NCI-H146 (cell line): ENCODE data around the gene CCR6.

ENCODE experiments used
- DNase-seq: peaks from one replicate; lab custom pipeline; 2025; lab: John Stamatoyannopoulos, UW

Gene CCR6

DNA sequence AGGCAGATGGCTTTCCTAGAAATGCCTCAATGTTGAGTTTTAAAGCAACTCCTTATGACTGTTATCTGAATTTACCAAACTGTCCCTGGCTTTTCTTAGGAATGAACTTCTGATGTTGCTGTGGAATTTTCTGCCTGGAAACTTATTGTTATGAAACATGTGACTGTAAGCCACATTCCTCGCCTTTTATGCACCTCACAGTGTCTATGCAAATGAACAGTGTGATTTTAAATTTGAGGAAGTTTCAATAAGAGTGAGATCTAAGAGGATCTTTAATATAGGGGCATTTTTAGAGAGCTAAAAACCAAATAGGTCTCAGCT, 2.4 kb upstream of the CCR6 start:
- DNase-seq = no peak

DNA sequence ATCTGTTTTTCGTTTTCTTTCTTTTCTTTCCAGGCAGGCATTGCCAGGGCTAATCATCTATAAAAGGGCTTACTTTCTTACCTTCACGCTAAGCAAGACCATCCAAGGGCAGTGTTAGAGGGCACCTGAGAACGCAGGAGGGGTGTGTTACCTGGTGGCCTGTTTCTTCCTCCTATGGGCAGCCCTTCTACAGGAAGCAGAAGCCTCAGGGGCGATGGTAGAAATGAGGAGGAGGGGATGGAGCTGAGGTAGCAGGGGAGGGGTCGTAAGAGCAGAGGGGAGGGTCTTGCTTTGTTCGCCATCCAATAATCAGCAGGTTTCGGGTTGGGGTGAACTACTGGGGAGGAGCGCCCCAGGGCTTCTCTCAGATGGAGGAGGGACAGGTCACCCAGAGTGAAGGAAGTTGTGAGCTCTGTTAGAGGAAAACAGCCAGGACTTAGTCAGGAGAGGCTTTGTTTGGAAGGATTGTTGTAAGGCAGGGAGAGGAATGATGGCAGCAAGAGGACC, 1.5 kb upstream of the CCR6 start:
- no peak for DNase-seq

DNA sequence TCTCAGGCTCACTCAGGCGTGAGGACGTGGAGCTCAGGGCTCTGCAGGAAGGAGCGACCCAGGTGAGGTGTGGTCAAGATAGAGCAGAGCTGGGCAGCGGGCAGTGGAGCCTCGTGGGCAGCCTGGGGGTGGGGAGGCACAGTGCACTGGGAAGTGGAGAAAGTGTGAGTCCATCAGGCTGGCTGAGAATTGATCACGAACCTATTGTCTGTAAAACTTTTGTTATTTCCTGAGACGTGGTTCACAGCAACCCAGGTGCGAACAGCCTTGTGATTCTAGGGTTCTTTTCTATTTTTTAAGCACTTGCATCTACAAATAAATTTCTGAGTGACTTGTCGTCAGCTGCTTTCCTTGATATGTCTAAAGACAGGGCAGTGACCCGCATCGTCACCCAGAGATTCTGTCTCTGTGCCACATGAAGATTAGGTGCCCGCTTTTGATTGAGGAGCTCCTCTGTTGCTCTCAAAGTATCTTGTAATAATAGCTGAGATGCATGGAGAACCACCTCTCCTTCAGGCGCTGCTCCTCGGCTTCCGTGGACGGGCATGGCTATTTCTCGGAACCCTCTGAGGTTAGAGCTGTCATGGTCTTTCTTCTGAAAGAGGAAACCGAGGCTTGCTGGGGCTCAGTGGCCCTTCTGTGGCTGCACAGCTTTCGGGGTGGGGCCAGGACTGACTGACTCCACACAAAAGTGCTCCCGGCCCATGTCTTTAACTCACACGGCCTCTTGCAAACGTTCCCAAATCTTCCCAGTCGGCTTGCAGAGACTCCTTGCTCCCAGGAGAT, 662 bp upstream of the CCR6 start:
- no peak for DNase-seq

DNA sequence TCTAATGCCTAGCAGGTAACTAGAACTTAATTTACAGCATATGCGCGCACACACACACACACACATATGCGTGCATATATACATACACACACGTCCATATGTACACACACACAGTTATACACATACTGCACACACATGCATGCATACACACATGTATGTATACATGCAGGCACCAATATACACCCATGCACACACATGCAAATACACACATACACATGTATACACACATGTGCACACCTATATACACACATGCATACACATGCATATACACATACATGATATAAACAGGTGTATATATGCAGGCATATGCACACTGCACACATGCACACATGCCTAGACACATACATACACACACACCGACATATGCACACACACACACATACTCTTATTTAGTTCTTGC, 1.9 kb downstream of the CCR6 start:
- no peak for DNase-seq

DNA sequence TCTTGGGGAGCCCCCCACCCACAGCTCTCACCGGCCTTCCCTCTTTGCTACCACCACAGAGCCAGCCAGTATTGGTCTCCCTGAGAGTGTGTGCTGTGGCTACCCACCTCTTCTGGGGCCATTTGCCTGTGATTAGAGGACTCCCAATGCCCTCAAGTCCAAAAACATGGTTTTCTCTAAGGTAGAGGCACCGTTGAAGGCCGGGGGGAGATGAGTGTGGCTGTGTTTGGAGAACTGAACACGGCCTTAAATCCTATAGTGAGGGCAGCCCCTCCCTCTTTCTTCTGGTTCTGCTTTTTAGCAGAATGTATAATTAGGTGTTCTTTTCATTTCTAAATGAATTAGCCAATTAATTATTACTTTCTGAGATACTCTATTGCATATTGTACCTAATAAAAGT, 2.5 kb downstream of the CCR6 start:
- no peak for DNase-seq

DNA sequence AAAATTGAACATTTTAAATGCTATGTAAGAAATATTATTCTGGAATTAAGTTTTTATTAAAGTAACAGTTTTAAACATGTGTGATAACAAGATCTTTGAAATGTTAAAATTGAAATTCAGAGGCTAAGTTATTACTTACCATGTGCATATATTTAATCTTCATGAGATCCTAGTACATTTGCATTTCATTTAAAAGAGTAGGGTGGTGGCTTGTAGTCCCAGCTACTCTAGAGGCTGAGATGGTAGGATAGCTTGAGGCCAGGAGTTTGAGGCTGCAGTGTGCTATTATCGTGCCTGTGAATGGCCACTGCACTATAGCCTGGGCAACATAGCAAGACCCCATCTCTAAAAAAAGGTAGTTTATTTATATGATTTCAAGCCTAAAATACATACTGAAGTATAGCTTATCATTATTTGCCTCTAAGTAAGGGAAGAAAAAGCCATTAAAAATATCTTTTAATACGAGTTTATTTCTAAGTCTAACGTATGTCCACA, 3.0 kb downstream of the CCR6 start:
- DNase-seq = no peak

DNA sequence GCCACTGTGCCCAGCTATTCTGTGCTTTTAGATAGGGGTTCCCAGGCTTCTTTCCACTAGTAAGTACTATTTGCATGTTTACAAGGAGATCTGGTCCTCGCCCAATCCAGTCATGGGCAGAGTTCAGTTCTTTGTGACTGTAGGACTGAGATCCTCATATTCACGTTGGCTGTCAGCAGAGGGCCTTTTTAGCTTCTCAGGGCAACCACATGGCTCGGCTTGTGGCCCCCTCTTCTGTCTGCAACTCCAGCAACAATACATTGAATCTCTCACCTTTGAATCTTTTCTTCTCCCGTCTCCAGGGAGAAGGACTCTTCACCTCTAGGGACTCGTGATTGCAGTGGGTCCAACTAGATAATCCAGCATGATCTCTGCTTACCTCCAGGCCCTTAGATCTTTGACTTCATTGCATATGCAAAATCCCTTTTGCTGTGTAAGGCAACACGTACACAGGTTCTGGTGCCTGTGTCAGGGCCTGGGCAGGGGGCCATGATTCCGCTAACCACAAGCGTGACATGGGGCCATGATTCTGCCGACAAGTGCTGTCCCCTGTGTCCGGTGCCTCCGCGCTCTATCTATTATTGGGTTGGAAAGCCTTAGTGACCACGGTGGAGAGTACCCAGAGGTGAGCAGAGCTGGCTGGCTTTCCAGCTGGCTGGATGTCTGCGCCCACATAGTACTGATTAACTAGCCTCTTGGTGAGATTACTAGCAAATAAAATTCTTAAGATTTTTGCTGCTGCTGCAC, 5.1 kb downstream of the CCR6 start:
- no peak for DNase-seq

DNA sequence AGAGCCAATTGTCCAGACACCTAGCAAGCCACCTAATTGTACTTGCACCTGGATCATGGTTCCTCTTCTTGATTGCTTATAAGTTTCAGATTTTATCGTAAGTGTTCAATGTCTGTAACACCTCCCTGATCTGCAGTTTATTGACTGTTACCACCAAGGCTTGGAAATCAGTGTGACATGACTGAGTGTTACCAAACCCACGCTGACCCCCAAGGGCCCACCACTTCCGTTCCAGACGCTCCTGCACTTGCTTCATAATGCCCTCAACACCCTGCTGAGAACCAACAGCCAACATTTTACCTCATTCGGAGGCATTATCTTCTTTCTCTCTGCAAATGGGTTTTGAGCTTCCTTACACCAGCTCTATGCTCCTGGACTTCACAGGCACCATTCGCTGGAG, 6.3 kb downstream of the CCR6 start:
- no peak for DNase-seq

DNA sequence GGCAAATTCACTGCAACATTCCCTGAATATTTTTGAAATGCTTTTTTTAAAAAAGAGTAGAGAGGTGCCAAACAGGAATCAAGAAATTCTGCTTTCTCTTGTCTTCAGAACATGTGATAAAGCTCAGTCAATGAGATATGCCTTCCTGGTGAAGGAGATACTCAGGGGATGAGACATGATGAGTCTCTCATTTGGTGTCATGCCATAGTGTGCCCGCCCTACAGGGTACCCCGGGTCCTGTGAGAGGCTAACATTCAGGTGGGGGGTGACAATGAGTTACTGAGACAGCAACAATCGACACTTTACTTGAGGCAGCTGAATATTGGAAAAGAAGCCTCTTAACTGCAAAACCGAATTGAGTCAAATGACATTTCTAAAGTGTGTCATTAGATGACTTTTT, 6.7 kb downstream of the CCR6 start:
- DNase-seq = no peak

DNA sequence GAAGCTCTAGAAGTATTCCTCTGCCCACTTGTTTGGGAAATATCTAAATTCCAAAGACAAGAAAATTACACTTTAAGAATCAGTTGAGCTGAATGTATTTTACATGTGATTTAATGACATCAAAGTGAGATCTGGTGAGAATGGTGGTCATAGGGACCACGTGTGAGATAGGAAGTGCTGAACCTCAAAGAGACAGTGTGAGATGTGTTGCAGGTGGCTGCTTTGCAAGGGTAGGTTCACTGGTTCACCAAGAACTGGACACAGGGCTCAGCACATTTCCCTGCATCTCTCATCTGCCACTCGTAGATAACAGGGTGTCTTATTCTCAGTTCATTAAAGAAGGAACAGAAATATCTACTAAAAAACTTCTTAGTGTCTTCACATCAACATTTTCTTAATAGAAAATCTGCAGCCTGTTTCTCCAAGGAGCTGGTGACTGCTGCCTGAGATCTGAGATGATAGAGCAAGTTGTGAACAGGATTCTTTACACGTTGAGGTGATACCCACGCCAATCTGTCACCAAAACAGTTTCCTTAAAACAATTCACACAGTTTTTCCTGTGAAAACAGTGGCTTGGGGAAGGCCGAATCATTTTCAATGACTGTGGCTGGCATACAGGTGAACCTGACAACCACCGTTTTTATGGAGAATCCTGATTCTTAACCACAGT, 7.2 kb downstream of the CCR6 start:
- no peak for DNase-seq

DNA sequence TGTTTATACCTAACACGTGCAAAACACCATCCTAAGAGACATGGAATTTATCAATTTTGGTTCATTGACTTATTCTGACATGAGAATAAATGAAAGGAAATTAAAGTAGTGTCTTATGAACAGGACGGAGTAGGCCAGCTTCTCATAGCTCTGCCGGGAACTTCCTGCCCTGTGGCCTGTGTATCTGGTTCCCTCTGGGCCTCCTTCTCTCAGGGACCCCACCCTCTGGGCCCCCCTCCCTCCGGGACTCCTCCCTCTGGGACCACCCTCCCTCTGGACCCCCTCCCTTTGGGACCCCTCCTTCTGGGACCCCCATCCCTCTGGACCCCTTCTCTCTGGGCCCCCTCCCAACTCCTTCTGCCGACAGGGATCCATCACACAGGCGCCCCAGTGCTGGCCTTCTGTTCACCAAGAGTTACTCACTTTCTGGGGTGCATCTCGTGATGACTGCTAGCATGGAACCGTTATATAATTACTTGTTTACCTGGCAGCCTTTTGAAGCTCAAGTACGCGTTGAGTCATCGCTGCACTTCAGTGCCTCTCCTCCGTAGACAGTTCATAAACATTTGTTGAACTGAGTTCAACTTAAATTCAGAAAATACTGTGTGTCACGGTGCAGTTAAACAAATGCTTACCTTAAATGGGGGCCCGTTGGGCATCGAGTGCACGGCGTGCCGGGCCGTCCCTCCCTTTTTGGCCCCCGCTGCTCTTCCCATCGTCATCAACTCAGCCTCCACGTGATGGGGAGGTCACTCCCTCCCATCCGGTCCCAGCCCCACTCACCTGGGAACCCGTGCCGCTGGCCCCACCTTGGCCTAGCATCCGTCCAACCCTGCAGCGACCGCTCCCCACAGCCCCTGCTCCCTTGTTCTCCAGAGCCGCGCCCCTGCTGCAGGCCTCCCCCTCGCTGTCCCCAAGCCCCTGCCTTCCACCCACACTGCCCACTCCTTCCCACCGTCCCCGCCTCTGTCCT, 8.1 kb downstream of the CCR6 start:
- DNase-seq = no peak

DNA sequence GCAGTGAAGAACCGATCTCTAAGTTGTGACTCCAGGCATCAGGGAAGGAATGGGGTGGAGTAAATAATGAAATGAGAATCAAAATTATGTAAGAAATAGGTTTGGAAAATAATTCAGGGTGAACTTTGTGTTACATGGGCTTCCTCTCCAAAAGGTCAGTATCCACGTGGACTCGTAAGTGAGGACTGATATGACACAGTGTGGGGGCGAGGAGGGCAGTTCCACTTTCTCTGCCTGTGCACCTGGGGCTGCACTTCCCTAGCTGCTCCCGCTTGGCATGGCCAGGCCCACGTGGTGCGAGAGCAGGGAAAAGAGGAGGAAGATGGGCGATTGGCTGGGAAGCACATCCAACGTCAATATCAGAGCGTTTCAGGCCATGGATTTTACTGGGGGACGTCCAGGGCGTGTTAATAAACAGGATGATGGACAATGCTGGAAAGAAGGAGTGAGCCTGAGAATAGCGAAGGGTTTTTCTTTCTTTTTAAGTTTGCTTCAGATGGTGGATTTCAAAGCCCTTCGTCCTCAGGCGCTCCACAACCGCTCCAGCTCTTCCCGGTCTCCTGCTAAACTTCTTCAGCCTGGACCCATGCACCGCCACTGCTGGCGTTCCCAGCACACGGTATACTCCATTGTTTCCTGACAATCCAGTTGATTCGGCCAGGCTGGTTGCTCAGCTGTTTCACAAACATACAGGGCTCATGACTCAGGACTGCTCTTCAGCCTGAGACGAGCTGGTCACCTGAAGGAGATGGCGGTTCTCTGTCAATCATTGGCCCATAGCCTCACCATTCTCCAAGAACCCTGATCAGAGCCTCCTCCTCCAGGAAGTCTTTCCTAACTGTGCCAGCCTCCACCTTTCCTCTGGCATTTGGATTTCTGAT, 11.8 kb downstream of the CCR6 start:
- DNase-seq = no peak

DNA sequence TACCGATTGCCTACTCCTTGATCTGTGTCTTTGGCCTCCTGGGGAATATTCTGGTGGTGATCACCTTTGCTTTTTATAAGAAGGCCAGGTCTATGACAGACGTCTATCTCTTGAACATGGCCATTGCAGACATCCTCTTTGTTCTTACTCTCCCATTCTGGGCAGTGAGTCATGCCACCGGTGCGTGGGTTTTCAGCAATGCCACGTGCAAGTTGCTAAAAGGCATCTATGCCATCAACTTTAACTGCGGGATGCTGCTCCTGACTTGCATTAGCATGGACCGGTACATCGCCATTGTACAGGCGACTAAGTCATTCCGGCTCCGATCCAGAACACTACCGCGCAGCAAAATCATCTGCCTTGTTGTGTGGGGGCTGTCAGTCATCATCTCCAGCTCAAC, 13.5 kb downstream of the CCR6 start:
- DNase-seq = no peak

DNA sequence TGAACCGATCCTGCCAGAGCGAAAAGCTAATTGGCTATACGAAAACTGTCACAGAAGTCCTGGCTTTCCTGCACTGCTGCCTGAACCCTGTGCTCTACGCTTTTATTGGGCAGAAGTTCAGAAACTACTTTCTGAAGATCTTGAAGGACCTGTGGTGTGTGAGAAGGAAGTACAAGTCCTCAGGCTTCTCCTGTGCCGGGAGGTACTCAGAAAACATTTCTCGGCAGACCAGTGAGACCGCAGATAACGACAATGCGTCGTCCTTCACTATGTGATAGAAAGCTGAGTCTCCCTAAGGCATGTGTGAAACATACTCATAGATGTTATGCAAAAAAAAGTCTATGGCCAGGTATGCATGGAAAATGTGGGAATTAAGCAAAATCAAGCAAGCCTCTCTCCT, 14.2 kb downstream of the CCR6 start:
- DNase-seq = no peak

DNA sequence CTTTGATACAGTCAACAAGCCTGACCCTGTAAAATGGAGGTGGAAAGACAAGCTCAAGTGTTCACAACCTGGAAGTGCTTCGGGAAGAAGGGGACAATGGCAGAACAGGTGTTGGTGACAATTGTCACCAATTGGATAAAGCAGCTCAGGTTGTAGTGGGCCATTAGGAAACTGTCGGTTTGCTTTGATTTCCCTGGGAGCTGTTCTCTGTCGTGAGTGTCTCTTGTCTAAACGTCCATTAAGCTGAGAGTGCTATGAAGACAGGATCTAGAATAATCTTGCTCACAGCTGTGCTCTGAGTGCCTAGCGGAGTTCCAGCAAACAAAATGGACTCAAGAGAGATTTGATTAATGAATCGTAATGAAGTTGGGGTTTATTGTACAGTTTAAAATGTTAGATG, 15.0 kb downstream of the CCR6 start:
- DNase-seq = no peak

DNA sequence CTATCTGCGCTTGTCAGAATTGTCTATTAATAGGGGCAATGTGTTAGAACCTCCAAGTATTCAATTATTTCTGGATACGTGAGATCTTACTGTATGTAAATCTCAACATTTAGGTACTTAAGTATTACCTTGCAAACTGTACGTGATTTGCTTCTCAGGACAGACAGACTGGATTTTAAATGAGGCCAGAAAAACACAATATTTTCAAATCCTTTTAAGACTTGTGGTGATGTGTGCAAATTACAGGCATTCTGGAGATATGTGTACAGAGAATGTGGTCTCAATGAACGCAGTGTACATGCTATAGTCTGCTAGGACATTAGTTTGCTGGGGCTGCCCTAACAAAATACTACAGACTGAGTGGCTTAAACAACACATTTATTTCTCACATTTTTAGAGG, 16.9 kb downstream of the CCR6 start:
- no peak for DNase-seq

DNA sequence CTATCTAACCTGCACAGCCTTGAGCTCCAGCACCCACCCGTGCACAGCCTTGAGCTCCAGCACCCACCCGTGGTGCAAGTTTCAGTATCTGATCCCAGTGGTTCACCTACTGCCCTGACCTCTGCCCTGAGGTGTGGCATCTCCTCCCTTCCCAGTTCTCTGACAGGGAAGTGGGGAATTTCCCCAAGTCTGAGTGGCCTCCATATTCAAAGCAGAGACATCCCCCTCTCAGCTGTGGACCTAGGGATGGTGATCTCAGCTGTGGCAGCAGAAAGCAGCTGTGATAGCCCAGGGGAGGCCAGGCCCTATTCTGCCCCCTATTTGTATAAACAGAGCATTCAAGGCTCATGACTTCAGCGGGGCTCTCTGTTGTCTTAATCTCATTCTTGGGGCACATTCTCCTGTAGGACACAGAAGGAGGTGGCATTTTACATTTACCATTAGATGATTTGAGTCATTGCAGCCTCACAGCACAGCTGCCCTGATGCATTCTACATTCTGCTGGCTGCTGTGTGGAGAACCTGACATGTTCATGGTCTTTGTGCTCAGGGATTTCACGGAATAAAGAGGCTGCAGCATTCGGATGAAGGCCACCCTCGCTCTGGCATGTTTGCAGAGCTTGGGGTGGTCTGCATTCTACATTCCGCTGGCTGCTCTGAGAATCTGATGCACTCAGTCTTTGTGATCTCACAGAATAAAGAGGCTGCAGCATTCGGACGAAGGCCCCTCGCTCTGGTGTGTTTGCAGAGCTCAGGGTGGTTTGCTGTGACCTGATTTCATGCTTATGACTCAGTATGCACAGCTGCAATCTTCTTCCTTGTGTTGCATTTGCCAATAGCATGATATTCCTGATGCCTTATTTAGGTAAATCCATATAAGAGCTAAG, 17.9 kb downstream of the CCR6 start:
- no peak for DNase-seq

DNA sequence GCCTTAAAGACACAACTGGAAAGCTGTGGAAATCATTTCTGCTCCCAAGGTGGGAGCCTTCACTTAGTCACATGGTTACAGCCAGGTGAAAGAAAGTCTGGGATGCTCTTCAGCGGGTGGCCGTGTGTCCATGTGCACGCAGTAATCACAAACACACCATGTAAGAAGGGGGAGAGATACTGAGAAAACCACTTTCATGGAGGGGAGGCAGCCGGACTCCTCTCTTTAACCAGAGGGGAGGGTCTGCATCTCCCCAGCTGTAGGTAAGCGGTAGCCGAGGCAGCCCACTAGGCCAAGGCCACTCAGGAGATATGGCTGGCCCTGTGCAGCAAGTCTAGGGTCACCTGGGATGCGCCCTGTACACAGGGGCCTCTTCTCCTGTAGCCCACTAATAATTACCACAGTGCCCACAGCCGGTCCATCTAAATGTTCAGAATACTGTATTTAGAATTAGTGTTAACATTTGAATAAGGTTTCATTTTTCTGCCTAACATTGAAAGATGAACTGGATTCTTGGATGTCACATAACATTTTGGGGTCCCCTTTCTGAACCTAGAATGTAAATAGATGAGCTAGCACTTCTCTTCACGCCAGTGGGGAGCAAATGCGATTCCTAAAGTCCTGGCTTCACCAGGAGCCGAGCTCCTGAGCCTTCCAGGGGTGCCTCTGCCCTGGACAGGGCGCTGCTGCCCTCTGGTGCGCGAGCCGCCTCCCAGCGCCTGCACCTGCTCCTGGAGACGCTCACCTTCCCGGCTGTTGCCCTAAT, 19.0 kb downstream of the CCR6 start:
- DNase-seq = peak; percentile 28

DNA sequence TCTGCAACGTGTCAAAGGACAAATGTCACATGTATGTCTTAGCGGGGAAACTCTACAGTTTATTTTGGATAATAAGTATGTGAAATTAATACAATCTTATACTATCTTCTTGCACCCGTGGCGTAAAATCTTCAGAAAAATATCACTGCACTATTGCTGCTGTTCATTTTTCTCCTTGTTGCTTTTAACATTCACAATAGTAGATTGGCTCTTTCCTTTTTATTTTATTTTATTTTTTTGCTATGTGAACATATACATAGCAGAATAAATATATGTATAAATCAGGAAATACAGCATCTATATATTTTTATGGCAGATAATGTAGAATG, 19.5 kb downstream of the CCR6 start:
- no peak for DNase-seq
